ENCODE results near the gene ZNF57.
"Not testable (repeated sequence)": the region's sequence is repeated elsewhere in the genome, so short reads cannot be mapped to it uniquely, and the experiment has no call there.

The ZNF57 gene

GRCh38 chr19:2902590-2903218 is 2.0 kb downstream of the ZNF57 start:
- FAIRE-seq = no peak

DNA sequence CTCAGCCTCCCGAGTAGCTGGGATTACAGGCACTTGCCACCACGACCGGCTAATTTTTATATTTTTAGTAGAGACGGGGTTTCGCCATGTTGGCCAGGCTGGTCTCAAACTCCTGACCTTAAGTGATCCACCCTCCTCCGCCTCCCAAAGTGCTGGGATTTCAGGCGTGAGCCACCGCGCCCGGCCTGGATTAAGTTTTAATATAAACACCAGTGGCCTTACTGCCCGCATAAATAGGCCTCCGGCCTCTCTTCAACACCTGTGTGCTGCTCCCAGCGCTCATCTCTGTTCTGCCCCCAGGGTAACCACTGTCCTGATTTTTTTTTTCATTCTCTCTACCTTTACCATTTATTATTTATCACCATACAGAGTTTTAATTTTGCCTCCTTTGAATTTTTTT is 2.6 kb downstream of the ZNF57 start:
- FAIRE-seq = not testable (repeated sequence)

- no peak for FAIRE-seq
Measured at GRCh38 chr19:2905918-2906519, 5.3 kb downstream of the ZNF57 start.

- no peak for FAIRE-seq
Measured at GRCh38 chr19:2906631-2907195, 6.0 kb downstream of the ZNF57 start.

DNA sequence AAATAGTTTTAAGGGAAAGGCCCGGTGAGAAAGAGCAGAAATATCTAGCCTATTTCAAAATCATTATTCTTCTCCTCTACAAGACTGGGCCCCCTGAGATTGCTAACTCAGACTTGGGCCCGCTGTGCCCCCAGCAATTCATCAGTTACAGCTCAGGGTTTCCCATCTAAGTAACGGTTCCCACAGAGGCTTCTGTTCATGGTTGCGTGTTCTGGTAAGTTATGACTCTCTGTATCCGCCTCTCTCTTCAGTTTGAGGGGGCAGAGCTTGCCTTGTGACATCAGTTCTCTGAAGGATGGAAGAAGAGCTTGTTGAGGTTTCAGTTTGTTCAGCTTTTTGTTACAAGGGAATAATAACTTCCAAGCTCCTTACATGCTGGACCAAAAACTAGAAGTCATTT is 11.6 kb downstream of the ZNF57 start:
- no peak for FAIRE-seq

DNA sequence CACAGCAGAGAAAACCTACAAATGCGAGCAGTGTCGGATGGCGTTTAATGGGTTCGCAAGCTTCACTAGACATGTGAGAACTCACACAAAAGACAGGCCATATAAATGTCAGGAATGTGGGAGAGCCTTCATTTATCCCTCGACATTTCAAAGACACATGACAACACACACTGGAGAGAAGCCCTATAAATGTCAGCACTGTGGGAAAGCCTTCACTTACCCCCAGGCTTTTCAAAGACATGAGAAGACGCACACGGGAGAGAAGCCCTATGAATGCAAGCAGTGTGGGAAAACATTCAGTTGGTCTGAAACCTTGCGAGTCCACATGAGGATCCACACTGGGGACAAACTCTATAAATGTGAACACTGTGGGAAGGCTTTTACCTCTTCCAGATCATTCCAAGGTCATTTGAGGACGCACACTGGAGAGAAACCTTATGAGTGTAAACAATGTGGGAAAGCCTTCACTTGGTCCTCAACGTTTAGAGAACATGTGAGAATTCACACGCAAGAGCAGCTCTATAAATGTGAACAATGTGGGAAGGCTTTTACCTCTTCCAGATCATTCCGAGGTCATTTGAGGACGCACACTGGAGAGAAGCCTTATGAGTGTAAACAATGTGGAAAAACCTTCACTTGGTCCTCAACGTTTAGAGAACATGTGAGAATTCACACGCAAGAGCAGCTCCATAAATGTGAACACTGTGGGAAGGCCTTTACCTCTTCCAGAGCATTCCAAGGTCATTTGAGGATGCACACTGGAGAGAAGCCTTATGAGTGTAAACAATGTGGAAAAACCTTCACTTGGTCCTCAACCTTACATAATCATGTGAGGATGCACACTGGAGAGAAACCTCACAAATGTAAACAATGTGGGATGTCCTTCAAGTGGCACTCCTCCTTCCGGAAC is 16.8 kb downstream of the ZNF57 start:
- no peak for FAIRE-seq

- FAIRE-seq = no peak
Measured at GRCh38 chr19:2922987-2923386, 22.3 kb downstream of the ZNF57 start.

GRCh38 chr19:2923510-2923909 is 22.8 kb downstream of the ZNF57 start:
- no peak for FAIRE-seq

DNA sequence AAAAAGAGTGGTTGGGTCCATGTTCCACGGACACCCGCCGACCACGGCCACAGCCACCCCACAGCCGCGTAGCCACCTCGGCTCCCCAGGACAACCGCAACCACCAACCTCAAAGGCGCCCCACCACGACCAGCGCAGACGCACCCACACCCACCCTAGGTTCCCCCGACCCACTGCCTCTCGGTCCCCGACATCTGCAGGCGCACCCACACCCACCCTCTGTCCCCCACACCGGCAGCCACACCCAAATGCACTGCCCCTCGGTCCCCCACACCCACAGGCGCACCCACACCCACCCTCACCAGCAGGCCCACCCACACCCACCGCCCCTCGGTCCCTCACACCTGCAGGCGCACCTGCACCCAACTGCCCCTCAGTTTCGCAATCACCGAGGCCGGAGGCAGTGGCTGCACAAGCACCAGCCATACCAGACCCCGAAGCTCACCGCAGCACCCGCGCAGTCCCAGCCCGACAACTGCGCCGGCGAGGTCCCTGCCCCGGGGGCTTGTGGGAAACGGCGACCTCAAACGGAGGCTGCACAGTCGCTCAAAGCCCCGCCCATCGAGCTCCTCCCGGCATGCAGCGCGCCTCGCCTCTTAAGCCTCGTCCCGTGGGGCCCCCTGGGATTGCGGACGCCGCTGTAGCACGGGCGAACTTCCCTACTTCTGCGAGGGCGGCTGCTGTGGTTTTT is 25.8 kb downstream of the ZNF57 start:
- FAIRE-seq = no peak

DNA sequence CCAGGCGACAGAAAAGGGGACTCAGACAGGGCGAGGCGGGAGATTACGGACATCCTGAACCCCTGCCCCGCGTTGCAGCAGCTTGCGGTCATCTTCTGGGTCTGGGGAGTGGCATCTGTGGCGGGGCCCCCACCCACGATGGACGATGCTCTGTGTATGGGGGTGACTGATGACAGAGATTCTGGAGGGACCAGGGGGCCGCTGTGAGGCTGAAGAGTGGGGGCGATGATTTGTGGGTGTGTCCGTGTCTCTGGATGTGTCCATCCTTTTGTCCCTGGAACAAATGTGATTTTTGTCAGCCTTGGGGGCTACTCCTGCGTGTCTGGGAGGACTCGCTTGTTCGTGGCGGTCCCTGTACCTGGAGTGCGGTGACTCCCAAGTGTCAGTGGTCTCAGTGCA is 26.3 kb downstream of the ZNF57 start:
- FAIRE-seq = no peak

DNA sequence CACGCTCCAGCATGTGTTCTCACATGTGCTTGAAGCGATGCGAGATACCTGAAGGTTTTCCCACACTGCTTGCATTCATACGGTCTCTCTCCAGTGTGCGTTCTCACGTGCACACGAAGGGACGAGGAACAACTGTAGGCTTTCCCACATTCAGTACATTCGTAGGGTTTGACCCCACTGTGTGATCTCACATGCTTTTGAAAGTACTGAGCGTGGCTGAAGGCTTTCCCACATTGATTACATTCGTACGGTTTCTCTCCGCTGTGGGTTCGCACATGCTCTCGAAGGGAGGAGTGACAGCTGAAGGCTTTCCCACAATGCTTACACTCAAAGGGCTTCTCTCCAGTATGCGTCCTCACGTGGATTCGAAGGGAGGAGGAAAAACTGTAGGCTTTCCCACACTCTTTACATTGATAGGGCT is 32.8 kb downstream of the ZNF57 start:
- no peak for FAIRE-seq

GRCh38 chr19:2935863-2936262 is 35.1 kb downstream of the ZNF57 start:
- FAIRE-seq = not testable (repeated sequence)

- FAIRE-seq = no peak
Measured at GRCh38 chr19:2942928-2943640, 42.4 kb downstream of the ZNF57 start.

GRCh38 chr19:2944403-2944774 is 43.7 kb downstream of the ZNF57 start:
- FAIRE-seq = no peak

GRCh38 chr19:2944775-2945574 is 44.2 kb downstream of the ZNF57 start, which contains the start of gene ZNF77:
ZNF77 (minus strand) TSS chr19:2944971; CDS start chr19:2944840, 131 bp downstream.
- FAIRE-seq = peak; percentile 99

GRCh38 chr19:2945575-2946184 is 45.0 kb downstream of the ZNF57 start:
- no peak for FAIRE-seq

GRCh38 chr19:2949939-2950285 is 49.2 kb downstream of the ZNF57 start:
- FAIRE-seq = no peak

DNA sequence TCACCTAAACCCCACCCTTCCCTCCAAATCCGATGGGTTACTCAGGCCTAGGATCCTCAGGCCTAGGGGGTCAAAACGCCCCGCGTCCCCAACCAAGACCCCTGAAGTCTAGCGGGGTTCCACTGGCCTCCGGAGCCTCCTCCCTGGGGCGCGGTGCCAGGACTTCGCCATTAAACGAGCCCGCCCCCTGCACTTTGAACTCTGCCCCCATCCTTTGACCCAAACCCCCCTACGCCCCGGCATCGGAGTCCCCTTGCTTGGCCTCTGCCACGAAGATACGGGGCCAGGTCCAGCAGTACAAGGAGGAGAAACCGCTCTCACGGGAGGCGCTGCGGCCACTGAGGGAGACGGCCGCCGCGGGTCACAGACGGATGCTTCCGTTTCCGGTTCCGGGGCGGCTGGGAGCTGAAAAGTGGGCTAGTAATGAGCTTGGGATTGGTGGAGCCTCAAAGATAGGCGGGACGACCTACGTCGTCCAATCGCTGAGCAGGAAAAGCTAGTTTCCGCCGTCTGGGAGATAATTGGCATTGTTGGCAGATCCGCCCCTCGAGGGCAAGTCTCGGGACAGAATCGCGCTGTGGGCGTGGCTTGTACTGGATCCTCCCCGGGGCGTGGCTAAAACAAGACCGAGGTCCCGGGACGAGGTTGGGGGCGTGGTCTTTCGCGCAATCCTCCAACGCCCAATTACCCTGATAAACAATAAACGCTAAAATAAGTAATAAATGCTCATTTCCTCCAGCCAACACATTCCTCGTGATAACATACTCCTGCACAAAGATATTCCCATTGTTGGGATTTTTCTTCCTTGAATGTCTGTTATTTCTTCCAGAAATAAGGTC is 49.8 kb downstream of the ZNF57 start:
- peak; percentile 99 for FAIRE-seq

DNA sequence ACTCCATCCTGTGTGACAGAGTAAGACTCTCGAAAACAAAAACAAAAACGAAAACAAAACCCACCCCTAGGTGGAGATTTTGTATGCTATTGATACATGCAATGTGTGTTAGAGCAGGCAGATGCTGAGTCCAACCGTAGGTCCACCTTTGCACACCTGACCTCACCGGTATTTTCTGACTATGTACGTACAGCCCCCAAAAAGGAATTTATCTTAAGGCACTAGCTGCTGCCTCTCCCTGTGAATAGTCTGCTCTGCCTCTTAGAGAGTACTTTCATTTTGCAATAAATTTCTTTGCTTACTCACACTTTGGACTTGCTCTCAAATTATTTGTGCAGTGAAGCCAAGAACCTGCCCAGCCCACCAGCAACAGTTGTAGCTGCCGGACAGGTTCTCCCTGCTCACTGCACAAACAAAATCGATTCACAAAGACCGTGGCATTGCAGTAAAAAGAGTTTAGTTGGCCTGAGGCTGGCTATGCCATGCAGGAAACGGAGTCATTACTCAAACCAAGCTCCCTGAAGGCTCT is 52.3 kb downstream of the ZNF57 start:
- FAIRE-seq = no peak

GRCh38 chr19:2957160-2957559 is 56.4 kb downstream of the ZNF57 start:
- no peak for FAIRE-seq
